ENCODE measurements around the gene IGSF3. TPM values are rescaled to one million over a fixed set of nuclear protein-coding genes. Genes with fewer than 3 reads are reported as not detected.

Gene IGSF3
- total RNA-seq, result 1 to 10 TPM; 3.8 to 4.1 TPM

DNA sequence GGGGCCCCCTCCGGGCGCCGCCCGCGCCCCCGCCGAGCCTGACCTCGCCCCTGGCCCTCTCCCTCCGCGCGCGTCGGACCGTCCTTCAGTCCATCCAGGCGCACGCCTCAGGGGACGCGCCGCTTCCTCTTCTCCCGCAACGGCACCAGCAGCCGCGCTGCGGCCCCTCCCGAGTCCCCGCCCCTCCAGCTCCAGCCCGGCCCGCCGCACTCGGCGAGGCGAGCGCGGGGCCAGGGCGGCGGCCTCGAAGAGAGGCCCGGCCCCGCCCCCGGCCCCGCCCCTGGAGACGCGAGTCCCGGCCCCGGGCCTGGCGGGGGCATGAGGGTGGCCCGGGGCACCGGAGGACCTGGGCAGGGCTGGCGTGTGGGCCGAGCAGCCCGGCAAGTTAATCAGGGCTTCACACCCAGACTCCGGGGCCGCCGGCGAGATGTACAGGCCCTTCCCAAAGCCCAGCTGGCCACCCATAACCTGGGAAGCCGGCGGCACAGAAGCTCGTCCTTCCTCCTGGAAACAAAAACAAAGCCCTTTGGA lies at the start of gene IGSF3:
Gene IGSF3, minus strand, starts transcription at position 159 of the 531 bp plus-strand sequence. CDS start 1,407 bp downstream, outside the sequence.
- H3K27ac Mint-ChIP-seq, result no peak within 1 kb of the TSS
- CTCF ChIA-PET, result interaction anchor here (0.6 to 1.3 kb wide), 5 partner anchors 9 to 389 kb away, joined by 3 to 7 read pairs (median 3); partner anchors contain the start of gene CD58

DNA sequence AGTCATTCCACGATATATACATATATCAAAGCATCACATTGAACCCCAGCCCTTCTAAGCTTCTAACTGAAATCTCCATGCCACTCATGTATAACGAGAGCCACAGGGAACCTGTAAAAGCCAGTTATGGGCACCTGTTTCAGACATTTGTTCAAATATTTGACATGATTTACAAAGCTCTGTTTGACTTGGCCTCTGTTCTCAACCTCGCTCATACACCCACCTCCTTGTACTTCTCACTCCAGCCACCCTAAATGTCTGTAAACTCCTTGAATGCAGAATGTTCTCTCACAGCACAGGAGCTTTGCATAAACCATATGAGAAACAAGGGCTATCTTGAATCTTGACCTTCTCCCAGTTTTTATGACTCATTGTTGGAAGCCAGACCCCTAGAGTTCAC lies 49.8 kb upstream of the IGSF3 start:
- no peaks in the 10 kb centered on the region for H3K36me3 Mint-ChIP-seq (ENCODE audit: low read depth)
- intact Hi-C loops (cut with DNase I, micrococcal nuclease), result no loop called here
- CTCF ChIA-PET, result interaction anchor here (0.8 to 1.1 kb wide), 3 partner anchors 15 to 342 kb away, joined by 3 to 4 read pairs (median 3); partner anchors contain the start of gene TTF2

More for the DNA sequence above, at the start of gene IGSF3:
- intact Hi-C loops (cut with DNase I, micrococcal nuclease), result loop anchor here in 1 of 2 experiments (1.0 to 10.0 kb wide), 3 partner anchors 155 to 1023 kb away; partner anchors contain the start of genes TTF2 and VANGL1
- ATAC-seq (peak; percentile 92), DNase-seq (peak; percentile 76)
- Mint-ChIP-seq H3K4me1 (peaks cover 10% of the 10 kb centered on the region), H3K9me3 (ENCODE audit: low read depth) (no peaks in the 10 kb centered on the region), H3K4me3 (peak within 1 kb of the TSS; percentile 69), H3K36me3 (ENCODE audit: low read depth) (no peaks in the 10 kb centered on the region), H3K27me3 (peaks cover 39% of the 10 kb centered on the region)
- POLR2A ChIA-PET, result no interaction called here

DNA sequence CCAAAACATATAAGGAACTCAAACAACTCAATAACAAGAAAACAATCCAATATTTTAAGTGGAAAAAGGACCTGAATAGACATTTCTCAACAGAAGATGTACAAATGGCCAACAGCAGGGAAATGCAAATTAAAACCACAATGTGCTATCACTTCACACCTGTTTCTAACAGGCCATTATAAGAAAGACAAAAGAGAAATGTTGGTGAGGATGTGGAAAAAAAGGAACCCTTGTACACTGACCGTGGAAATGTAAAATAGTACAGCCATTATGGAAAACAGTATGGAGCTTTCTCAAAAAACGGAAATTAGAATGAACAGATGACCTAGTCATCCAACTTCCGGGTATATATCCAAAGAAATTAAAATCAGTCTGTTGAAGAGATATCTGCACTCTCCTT lies 48.9 kb upstream of the IGSF3 start:
- CTCF ChIA-PET, result no interaction called here
- peaks cover 10% of the 10 kb centered on the region for H3K4me1 Mint-ChIP-seq
- intact Hi-C loops (cut with DNase I, micrococcal nuclease), result no loop called here

More for the DNA sequence above, 49.8 kb upstream of the IGSF3 start:
- ATAC-seq, result no peak
- Mint-ChIP-seq H3K4me1 (peaks cover 6% of the 10 kb centered on the region), H3K4me3 (no peak overlapping the region), H3K27me3 (peaks cover 6% of the 10 kb centered on the region), H3K9me3 (ENCODE audit: low read depth) (no peaks in the 10 kb centered on the region), H3K27ac (no peak overlapping the region)
- POLR2A ChIA-PET, result no interaction called here
- DNase-seq, result no peak

DNA sequence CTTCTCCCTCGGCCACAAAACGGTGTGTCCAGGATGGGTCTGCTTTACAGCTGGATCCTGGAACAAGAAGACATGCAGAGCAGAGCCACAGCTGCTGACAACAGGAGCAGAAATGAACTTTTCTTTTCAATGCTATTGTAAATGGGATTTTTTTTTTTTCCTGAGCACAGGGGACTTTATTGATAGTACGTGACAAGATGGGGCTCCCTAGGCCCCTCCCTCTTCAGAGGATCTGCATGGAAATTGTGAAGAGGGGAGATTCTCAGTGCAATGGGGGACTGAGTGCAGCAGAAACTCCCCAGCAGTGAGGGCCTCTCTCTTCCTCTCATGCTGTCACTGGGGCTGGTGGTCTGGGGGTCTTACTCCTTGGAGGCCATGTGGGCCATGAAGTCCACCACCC lies 45.9 kb upstream of the IGSF3 start:
- intact Hi-C loops (cut with DNase I, micrococcal nuclease), result no loop called here
- POLR2A ChIA-PET, result no interaction called here
- H3K4me3 Mint-ChIP-seq, result no peak overlapping the region
- no peaks in the 10 kb centered on the region for H3K36me3 Mint-ChIP-seq (ENCODE audit: low read depth)
- ATAC-seq (no peak), DNase-seq (no peak)
- CTCF ChIA-PET, result no interaction called here
- no peak overlapping the region for H3K27ac Mint-ChIP-seq
- H3K9me3 Mint-ChIP-seq (ENCODE audit: low read depth), result no peaks in the 10 kb centered on the region
- H3K4me1 Mint-ChIP-seq, result peaks cover 15% of the 10 kb centered on the region
- peaks cover 10% of the 10 kb centered on the region for H3K27me3 Mint-ChIP-seq

More for the DNA sequence above, 48.9 kb upstream of the IGSF3 start:
- POLR2A ChIA-PET, result no interaction called here
- no peak overlapping the region for H3K4me3 Mint-ChIP-seq
- peaks cover 6% of the 10 kb centered on the region for H3K27me3 Mint-ChIP-seq
- H3K36me3 Mint-ChIP-seq (ENCODE audit: low read depth), result no peaks in the 10 kb centered on the region
- ATAC-seq (no peak), DNase-seq (no peak)
- H3K27ac Mint-ChIP-seq, result no peak overlapping the region
- H3K9me3 Mint-ChIP-seq (ENCODE audit: low read depth), result no peaks in the 10 kb centered on the region

DNA sequence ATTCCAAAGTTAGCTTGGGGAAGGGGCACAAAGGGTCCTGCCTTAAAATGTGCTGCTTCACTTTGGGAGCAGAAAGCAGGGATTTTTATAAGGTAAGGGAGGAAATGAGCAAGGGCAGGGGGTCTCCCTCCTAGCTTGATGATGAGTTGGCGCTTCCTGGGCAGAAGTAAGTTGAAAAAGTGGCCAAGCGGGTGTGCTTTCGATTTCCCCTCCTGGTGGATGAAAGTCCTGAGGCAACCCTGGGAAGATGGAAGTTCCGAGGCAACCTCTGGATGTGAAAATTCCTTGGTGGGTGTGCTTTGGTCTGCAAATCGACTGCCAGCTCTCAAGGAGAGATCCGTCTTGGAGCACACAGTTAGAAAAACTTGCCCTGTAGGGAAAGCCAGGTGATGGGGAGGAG lies 45.0 kb upstream of the IGSF3 start:
- intact Hi-C loops (cut with DNase I, micrococcal nuclease), result no loop called here
- Mint-ChIP-seq H3K9me3 (ENCODE audit: low read depth) (no peaks in the 10 kb centered on the region), H3K36me3 (ENCODE audit: low read depth) (no peaks in the 10 kb centered on the region), H3K27ac (no peak overlapping the region), H3K27me3 (peaks cover 10% of the 10 kb centered on the region), H3K4me1 (peaks cover 15% of the 10 kb centered on the region), H3K4me3 (no peak overlapping the region)
- ATAC-seq, result no peak
- CTCF ChIA-PET, result interaction anchor here (2.2 kb wide), 1 partner anchor 12 kb away, joined by 10 read pairs; no protein-coding TSS in a partner anchor
- peak; percentile 38 for DNase-seq
- POLR2A ChIA-PET, result no interaction called here

DNA sequence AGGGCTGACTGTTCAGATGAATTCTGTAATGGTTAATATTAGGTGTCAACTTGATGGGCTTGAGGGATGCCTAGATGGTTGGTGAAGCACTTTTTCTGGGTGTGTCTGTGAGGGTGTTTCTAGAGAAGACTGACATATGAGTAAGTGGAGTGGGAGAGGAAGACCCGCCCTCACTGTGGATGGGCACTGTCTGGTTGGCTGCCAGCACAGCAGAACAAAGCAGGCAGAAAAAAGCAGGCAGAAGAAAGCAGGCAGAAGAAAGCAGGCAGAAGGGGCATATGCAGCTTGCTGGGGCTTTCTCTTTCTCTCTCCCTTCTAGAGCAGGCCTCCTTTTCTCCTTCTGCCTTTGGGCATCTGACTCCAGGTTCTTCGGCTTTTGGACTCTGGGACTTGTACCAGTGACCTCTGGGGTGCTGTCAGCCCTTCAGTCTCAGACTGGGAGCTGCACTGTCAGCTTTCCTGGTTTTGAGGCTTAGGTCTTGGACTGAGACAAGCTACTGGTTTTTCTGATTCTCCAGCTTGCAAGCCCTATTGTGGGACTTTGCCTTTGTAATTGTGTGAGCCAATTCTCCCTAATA lies 43.8 kb upstream of the IGSF3 start:
- ChIA-PET POLR2A (no interaction called here), CTCF (interaction anchor here (2.2 kb wide), 1 partner anchor 14 kb away, joined by 10 read pairs; no protein-coding TSS in a partner anchor)
- Mint-ChIP-seq H3K36me3 (ENCODE audit: low read depth) (no peaks in the 10 kb centered on the region), H3K4me3 (no peak overlapping the region), H3K27ac (no peak overlapping the region), H3K27me3 (peaks cover 5% of the 10 kb centered on the region), H3K9me3 (ENCODE audit: low read depth) (no peaks in the 10 kb centered on the region), H3K4me1 (peaks cover 15% of the 10 kb centered on the region)
- ATAC-seq, result peak; percentile 99
- intact Hi-C loops (cut with DNase I, micrococcal nuclease), result no loop called here
- peak; percentile 67 for DNase-seq

DNA sequence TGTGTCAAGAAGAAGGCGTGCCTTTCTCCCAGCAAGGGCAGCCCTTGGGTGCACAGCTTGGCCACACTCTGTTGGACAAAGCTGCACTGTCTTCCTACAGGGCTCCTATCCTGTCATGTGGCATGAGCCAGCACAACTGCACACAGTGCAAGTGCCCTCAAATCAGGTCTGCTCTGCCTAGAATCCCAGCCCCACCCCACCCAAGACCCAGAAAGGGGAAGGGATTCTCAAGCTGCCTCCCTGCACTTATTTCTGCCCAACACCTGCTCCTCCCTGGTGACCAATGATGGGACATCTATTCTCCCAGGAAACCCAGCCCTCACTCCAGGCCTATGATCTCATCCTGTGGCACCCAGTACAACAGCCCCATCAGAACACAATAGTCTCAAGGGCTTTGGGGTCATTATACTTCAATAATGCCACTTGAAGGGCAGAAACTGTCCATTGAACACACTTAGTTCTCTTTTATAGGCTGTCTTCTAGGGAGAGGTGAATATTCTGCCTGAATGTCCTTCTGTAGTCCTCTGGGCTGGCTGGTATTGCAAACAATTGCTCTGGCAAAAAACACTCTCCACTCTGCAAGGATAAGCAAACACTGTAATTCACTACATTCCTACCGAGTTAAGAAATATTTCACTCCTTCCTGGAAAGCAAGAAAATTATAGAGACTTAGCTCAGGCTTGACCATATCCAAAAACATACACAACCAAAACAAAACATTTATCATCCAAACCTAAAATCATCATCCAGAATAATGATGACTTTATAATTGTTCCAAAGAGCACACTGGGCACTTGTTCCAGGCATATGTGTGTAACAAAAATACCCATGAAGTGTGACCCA lies 43.1 kb upstream of the IGSF3 start:
- Mint-ChIP-seq H3K27me3 (peaks cover 5% of the 10 kb centered on the region), H3K36me3 (ENCODE audit: low read depth) (no peaks in the 10 kb centered on the region), H3K27ac (no peak overlapping the region), H3K4me3 (no peak overlapping the region), H3K9me3 (ENCODE audit: low read depth) (no peaks in the 10 kb centered on the region), H3K4me1 (peaks cover 15% of the 10 kb centered on the region)
- DNase-seq, result no peak
- CTCF ChIA-PET, result interaction anchor here (0.9 to 2.2 kb wide), 2 partner anchors 14 to 136 kb away, joined by 3 to 10 read pairs; no protein-coding TSS in a partner anchor
- intact Hi-C loops (cut with DNase I, micrococcal nuclease), result no loop called here
- ATAC-seq, result no peak
- POLR2A ChIA-PET, result no interaction called here

DNA sequence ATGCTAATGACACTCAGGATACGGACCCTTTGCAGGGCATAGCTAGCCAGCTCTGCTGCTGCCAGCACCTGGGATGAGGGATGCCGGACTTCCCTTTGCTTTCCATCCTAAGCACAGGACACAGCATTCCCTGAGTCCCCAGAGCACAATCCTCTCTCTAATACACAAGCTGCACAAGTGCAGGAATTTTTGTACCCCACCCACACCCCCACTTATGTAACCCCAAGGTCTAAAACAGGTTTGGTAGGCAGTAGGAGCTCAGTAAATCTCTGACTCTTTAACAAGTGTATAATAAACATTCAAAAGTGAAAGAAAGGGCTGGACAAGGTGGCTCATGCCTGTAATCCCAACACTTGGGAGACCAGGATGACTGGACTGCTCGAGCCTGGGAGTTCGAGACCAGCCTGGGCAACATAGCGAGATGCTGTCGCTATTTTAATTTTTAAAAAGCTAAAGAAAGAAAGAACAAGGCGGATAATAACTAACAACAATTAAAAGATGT lies 42.2 kb upstream of the IGSF3 start:
- Mint-ChIP-seq H3K9me3 (ENCODE audit: low read depth) (no peaks in the 10 kb centered on the region), H3K27me3 (peaks cover 4% of the 10 kb centered on the region), H3K4me1 (peaks cover 15% of the 10 kb centered on the region), H3K4me3 (no peak overlapping the region), H3K27ac (no peak overlapping the region), H3K36me3 (ENCODE audit: low read depth) (no peaks in the 10 kb centered on the region)
- intact Hi-C loops (cut with DNase I, micrococcal nuclease), result no loop called here
- POLR2A ChIA-PET, result no interaction called here
- CTCF ChIA-PET, result interaction anchor here (0.9 kb wide), 1 partner anchor 135 kb away, joined by 3 read pairs; no protein-coding TSS in a partner anchor
- no peak for DNase-seq
- ATAC-seq, result no peak

DNA sequence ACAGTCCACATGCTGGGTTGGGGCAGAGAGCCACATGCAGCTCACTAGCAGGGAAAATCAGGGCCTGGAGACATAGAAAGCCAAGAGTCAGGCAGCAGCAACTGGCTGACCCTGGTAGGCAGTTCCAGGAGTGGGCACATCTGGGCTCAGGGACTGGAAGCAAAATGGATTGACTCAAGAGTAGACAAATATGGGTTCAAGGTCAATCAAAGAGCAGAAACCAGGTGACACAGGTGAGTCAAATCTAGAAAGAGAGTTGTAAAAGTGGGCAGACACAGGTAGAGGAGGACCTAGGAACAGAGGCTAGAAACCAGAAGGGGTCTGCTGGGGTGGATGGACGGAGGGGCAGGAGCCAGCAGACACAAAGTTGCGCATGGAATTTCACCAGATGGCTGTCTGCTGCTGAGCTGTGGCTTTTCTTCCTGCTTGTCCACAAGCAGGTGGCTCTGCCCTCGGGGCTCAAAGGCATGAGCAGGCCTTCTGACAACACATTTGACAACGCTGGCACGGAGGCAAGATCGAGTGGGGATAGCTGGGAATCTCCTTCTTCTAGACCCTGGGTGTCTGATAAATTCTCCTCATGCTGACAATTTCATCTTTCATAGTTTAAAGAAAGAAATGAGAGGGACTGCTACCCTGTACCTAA lies 40.8 kb upstream of the IGSF3 start:
- ChIA-PET CTCF (interaction anchor here (0.6 to 1.6 kb wide), 5 partner anchors 12 to 457 kb away, joined by 3 to 4 read pairs (median 3); no protein-coding TSS in a partner anchor), POLR2A (no interaction called here)
- H3K27ac Mint-ChIP-seq, result no peak overlapping the region
- DNase-seq (no peak), ATAC-seq (no peak)
- intact Hi-C loops (cut with DNase I, micrococcal nuclease), result no loop called here
- peaks cover 15% of the 10 kb centered on the region for H3K4me1 Mint-ChIP-seq
- H3K4me3 Mint-ChIP-seq, result no peak overlapping the region
- H3K36me3 Mint-ChIP-seq (ENCODE audit: low read depth), result no peaks in the 10 kb centered on the region
- H3K9me3 Mint-ChIP-seq (ENCODE audit: low read depth), result no peaks in the 10 kb centered on the region
- H3K27me3 Mint-ChIP-seq, result peaks cover 4% of the 10 kb centered on the region

DNA sequence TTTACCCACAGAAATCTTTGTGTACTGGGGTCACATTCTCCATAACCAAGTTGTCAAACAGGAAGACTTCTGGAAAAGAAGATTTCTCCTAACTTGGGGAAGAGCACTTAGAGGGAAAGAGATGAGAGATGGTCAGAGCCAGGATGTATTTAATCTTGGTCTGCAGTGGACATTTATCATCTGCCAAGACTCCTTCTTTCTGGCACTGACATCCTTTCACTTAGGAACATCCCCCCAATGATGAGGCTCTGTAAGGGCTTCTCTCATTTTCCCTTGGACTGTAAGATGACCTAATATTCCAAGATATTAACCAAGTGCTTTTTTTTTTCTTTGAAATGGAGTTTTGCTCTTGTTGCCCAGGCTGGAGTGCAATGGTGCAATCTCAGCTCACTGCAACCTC lies 39.3 kb upstream of the IGSF3 start:
- ChIA-PET POLR2A (no interaction called here), CTCF (no interaction called here)
- Mint-ChIP-seq H3K4me3 (no peak overlapping the region), H3K27ac (no peak overlapping the region), H3K4me1 (peaks cover 5% of the 10 kb centered on the region), H3K36me3 (ENCODE audit: low read depth) (no peaks in the 10 kb centered on the region), H3K9me3 (ENCODE audit: low read depth) (peaks cover 2% of the 10 kb centered on the region), H3K27me3 (peaks cover 4% of the 10 kb centered on the region)
- DNase-seq (no peak), ATAC-seq (no peak)
- intact Hi-C loops (cut with DNase I, micrococcal nuclease), result no loop called here

DNA sequence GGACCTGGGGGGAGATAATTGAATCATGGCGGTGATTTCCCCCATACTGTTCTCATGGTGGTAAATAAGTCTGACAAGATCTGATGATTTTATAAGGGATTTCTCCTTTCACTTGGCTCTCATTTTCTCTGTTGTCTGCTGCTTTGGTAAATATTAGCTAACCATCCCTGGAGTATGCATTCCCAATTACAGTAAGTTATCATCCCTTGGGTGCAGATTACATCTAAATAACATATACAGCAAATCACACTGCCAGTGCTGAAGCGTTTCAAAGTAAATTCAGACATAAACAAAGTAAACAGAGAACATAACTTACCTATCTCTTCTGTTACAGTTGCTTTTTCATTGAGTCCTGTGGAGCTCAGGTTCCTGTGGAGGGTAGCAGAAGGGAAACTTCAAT lies 38.6 kb upstream of the IGSF3 start:
- H3K4me1 Mint-ChIP-seq, result peaks cover 3% of the 10 kb centered on the region
- peaks cover 4% of the 10 kb centered on the region for H3K27me3 Mint-ChIP-seq
- H3K4me3 Mint-ChIP-seq, result no peak overlapping the region
- H3K36me3 Mint-ChIP-seq (ENCODE audit: low read depth), result no peaks in the 10 kb centered on the region
- DNase-seq (no peak), ATAC-seq (no peak)
- H3K9me3 Mint-ChIP-seq (ENCODE audit: low read depth), result peaks cover 2% of the 10 kb centered on the region
- intact Hi-C loops (cut with DNase I, micrococcal nuclease), result no loop called here
- ChIA-PET CTCF (no interaction called here), POLR2A (no interaction called here)
- H3K27ac Mint-ChIP-seq, result no peak overlapping the region
